NCI-H2107 (cell line): ENCODE results near the gene SPPL2B.

Source experiments
- DNase-seq: peaks from one replicate; lab custom pipeline; 2025; lab: John Stamatoyannopoulos, UW

Gene SPPL2B

DNA sequence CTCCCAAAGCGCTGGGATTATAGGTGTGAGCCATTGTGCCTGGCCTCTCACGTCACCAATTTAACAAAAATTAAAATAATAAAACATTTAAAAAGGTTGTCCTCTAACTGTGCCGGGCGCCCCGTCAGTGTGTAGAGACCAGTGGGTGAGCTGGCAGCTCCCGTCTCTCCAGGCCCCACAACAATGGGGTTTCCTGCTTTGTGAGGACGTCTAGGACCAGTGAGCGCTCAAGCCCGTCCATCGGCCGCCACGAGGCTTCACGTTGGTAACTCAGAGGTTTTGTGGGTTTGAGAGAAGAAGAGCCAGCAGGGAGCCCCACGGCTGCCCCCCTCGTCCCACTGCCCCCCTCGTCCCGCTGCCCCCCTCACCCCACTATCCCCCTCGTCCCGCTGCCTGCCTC, 4.8 kb upstream of the SPPL2B start:
- DNase-seq = no peak

DNA sequence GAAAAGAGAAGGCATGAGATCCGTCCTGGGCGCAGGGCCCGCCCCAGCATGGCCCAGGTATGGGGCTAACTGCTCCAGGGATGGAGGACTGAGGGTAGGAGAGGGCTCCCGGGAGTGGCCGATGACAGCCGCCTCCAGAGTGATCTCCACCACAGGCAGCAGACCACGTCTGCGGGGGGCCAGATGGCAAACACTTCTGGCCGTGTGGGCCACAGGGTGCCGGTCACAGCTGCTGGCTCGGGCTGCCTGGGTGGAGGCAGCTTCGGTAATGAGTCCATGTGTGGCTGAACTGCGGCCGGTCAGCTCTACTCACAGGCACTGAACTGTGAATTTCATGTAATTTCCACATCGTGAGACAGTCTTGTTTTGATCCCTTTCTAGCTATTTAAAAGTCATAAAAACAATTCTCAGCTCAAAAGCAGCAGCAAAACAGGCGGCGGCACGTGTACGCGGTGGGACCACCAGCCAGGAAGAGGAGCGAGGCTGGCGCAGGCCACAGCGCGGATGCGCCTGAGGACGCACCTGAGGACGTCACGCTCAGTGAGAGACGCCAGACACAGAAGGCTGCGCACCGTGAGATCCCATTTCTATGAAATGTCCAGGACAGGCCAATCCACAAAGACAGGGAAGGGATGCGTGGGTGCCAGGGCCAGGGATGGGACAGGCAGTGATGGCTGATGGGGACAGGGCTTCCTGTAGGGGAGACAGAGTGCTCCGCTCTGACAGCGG, 4.1 kb upstream of the SPPL2B start:
- no peak for DNase-seq

DNA sequence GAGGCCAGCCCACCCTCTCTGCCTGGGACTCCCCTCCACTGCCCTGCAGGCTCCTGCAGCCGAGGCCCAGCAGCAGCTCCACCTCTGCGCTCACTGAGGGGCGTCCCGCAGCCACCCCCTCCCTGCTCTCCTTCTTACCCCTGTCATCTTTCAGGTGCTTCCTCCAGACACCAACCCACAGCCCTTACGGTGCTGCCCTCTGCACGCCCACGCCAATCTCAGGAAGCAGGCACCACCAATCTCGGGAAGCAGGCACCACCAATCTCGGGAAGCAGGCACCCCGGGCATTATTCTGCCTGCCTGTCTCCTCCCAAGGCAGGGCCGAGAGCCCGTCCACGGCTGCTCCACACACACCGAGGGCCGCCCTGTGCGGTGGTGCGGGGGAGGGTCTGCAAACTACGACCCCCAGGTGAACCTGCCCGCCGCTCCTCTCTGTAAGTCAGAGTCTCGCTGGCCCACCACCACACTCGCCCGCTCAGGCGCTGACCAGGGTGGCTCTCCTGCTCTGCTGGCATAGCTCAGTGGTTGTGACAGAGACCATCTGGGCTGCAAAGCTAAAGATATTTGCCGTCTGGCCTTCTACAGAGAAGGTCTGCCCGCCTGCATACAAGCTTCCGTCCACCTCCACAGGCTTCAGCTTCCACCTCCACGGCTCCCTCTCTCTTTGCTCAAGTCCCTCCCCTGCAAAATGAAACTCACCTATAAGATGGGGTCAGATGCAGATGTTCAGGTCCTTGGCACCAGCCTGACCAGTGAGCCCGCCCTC, 3.0 kb upstream of the SPPL2B start:
- no peak for DNase-seq

DNA sequence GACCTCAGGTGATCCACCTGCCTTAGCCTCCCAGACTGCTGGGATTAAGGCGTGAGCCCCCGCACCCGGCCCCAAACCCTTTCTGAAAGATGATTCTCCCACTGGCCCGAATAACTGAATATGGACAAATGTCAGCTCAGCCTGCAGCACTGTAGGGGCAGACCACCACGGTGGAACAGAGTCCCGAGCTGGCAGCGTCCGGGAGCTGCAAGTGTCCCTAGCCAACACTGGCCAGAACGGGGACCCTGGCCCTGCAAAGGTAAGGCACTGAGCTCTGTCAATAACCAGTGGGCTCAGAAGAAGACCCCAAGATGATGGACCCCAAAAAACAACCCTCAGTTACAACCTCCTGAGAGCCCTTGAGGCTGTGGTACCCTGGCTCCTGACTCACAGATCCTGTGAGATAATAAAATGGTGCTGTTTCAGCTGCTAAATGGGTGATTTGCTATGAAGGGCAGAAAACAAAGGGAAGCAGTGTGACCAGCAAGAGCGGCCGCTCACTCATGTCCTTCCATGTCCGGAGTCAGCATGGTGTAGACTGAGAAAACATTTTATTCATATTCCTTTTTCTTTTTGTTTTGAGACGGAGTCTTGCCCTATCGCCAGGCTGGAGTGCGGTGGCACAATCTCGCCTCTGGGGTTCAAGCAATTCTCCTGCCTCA, 1.7 kb upstream of the SPPL2B start:
- no peak for DNase-seq

DNA sequence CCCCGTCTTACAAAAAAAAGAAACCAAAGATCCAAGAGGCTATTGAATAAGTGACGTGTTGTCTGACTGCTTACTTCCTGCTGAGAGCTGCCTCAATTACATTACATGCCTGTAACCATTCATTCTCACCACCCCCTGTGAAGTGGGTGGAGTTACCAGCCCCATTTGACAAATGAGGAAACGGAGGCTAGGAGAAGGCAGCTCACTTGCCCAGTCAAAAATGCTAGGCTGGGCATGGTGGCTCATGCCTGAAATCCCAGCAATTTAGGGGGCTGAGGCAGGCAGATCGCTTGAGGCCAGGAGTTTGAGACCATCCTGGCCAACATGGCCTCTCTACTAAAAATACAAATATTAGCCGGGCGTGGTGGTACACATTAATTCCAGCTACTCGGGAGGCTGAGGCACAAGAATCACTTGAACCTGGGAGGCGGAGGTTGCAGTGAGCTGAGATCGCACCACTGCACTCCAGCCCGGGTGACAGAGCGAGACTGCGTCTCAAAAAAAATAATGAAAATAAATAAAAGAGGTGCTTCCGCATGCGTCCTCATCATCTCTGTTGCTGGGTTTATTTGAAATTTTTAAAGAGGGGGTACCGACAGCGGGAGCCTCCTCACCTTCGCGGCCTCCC, 597 bp upstream of the SPPL2B start:
- DNase-seq = no peak

DNA sequence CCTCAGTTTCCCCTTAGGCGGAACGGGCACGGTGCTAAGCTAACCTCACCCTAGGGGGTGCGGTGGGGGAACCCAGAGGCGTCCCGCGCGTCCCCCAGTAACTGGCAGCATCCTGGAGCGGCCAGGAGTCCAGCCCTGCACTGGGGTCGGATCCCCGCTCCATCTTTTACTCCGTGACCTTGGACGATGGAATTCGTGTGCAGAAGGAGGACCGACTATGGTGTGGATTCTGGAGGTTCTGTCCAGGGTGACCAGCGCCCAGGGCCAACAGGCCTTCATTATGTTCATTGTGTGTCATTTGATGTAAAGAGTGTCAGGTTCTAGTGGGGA, 630 bp downstream of the SPPL2B start:
- no peak for DNase-seq

DNA sequence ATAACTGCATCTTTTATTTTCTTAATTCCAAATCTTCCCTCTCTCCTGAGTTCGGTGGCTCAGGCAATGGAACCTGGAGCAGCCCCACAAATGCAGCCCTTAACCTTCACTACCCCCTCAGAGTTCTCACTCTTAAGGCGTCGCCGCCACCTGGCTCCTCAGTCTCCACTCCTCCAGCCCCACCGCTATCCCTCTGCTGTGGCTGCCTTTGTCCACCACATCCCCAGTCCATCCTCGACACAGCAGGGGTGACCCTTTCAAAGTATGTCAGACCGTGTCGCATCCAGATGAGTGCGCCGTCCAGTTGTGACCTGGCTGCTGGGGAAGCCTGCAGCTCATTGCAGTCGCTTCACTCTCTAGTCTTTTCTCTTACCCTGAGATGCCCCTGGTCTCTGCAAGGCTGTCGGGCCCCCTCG, 1.0 kb downstream of the SPPL2B start:
- DNase-seq = no peak

DNA sequence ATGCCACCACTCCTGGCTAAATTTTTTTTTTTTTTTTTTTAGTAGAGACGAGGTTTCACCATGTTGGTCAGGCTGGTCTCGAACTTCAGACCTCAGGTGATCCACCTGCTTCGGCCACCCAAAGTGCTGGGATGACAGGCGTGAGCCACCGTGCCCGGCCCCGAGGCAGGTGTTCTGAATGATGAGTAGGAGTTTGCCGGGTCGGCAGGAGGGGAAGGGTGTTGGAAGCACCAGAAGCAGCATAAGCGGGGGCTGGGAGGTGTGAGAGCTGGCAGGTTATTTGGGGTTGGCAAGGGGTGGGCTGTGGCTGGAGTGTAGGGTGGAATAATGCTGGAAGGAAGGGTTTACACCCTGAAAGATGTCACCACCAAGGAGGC, 1.8 kb downstream of the SPPL2B start:
- DNase-seq = no peak

DNA sequence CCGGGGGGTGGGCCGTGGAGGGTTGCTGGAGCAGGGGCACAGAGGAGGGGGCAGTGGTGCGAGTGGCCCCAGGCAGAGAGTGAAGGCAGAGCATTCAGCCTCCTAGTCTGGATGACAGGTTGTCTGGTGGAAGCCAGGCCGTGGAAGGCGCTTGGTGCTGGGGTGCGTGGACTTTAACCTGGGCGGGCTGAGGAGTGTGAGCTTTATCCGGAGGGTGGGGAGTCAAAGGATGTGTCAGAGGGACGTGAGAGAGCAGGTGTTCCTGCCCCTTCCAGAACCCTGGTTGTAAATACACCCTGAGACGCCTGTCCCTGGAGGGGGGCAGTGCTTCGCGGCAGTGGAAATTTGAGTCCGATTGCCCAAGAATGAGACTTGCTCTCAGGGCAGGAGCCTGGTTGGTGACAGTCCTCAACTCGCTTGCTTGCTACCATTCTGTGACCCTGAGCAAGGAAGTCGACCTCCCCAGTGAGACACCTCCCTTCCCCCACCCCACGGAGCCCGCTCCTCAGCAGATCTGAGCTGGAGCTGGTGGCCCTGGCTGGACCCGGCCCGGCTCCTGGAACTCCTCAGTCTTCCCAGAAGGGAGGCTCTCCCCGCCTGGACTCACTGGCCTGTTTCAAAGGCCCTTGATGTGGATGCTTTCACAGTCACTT, 2.3 kb downstream of the SPPL2B start:
- DNase-seq = peak; percentile 75

DNA sequence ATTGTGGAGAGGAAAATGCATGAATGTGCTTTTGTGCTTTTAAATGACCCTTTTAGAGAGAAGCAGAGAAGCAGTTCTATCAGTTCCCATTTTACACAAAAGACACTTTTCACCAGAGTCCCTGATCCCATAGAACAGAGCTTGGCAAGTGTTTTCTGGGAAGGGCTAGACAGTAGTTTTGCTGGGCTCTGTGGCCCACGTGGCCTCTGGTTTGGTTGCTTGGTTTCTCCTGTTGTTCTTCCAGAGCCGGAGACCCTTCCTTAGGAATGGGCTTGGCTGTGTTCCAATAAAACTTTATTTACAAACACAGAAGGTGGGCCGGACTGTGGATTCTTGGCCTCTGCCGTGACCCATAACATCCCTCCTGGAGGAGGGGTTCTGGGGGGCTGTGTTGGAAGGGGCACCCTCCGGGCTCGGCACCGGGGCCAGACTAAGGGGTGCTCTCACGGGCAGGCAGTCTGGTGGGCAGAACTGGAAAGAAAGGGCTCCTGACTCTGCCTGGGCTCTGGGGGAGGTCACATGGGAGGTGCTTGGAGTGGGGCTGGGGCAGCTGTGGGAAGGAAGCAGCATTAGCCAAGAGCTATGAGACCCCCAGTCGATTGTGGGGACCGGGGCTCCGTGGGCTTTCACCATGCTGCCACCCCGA, 3.2 kb downstream of the SPPL2B start:
- no peak for DNase-seq

DNA sequence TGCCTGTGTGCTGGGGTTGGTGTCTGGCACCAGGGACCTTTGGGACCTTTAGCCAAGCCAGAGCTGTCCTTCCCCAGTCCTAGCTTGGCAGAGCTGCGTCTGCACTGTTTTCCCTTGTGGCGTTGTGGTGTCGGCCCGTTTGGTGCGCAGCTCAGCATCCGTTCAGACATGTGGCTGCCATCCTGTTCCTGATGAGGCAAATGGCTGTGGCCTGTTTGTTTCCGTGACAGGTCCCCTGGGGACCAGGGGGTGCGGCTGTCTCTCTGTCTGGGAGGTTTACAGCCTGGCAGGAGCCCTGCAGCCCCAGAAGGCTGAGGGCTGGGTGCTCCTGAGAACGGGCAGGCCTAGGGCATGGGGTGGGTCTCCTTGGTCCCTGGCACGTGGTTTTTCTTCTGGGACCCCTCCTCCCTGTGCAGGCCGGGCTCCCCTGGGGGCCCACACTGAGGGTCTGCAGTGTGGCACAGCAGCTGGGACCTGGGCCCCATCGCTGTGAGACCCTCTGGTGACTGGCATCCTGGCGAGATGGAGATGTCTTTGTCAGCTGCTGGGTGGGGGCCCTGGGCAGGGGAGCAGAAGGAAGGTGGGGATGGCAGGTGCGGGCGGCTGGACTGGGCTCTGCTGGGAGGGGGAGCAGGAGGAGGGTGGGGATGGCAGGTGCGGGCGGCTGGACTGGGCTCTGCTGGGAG, 4.0 kb downstream of the SPPL2B start:
- no peak for DNase-seq

DNA sequence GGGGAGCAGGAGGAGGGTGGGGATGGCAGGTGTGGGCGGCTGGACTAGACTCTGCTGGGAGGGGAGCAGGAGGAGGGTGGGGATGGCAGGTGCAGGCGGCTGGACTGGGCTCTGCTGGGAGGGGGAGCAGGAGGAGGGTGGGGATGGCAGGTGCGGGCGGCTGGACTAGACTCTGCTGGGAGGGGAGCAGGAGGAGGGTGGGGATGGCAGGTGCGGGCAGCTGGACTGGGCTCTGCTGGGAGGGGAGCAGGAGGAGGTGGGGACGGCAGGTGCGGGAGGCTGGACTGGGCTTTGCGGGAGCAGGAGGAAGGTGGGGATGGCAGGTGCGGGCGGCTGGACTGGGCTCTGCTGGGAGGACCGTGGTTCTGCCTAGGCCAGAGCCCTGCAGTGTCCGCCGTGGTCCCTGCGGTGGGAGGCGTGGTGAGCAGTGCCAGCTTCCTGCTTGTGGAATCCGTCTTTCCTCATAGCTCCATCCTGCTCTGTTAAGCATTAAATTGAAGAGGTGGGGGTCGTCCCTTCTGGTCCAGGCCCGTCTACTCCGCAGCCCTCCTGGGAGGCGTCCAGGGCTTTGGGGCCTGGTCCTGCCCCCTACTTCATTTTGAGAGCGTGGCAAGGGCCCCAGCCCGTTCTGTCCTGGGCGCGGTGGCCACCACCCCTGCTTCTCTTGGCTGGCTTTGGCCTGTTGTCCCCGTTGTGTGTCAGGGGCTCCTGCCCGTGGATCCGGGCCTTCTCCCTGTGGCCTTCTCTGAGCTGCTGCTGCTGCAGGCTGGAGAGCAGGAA, 4.7 kb downstream of the SPPL2B start:
- DNase-seq = peak; percentile 82

DNA sequence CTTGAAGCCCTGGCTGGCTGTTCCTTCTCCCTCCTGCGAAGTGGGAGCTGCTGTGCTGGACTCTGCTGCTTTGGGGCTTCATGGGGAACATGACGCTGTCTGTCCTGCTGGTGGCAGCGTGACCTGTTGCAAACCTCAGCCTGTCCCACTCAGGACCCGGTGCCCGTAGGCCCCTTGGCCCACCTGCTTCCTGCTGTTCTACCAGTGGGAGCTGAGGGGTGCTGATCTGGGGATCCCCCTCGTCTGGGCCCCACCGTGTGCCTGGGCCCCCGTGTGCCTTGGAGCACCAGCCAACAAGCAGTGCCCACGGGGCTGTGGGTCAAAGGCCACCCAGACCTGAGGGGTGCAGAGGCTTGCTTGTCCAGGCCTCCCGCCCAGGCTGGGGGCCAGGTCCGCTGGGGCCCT, 5.3 kb downstream of the SPPL2B start:
- no peak for DNase-seq

DNA sequence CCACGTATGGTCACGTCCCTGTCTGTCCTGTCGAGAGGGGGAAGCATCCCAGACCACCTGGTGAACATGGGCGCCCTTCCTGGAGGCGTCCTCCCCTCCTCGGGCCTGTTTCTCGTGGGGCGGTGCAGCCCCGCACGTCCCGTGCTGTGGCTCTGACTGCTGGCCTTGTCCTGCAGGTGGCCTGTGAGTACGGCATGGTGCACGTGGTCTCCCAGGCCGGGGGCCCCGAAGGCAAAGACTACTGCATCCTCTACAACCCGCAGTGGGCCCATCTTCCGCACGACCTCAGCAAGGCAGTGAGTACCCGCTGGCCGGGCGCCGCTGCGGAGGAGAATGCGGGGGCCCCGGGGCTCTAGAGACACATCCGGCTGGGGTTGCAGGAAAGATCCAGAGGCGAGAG, 5.9 kb downstream of the SPPL2B start:
- no peak for DNase-seq

DNA sequence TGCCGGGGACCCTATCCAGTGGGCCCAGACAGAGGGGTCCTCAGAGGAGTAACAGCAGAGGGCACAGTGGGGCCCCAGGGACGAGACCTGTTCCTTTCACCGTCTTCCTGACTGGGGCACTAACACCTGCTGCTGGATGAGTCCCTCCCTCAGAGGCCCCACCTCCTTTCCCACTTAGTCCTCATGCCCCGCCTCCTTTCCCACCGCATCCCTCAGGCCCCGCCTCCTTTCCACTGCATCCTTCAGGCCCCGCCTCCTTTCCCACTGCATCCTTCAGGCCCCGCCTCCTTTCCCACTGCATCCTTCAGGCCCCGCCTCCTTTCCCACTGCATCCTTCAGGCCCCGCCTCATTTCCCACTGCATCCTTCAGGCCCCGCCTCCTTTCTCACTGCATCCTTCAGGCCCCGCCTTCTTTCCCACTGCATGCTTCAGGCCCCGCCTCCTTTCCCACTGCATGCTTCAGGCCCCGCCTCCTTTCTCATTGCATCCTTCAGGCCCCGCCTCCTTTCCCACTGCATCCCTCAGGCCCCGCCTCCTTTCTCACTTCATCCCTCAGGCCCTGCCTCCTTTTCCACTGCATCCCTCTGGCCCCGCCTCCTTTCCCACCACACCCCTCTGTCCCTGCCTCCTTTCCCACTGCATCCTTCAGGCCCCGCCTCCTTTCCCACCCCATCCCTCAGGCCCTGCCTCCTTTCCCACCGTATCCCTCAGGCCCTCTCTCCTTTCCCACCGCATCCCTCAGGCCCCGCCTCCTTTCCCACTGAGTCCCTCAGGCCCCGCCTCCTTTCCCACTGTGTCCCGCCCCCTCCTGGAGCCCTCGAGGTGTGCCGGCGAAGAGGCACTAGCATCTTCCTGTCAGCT, 6.7 kb downstream of the SPPL2B start:
- DNase-seq = no peak

DNA sequence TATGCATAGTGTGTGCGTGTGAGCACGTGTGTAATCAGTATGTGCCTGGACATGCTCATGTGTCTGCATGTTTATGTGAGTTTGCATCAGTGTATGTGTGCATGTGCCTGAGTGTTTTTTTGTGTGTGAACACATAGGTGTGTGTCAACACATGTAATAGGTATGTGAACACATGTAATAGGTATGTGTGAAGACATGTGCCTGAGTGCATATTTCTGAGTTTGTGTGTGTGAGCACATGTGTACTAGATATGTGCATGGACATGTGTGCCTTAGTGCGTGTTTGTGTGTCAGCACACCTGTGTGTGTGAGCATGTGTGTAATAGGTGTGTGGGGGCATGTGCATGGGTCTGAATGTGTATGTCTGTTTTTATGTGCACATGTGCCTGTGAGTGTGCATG, 7.4 kb downstream of the SPPL2B start:
- no peak for DNase-seq

DNA sequence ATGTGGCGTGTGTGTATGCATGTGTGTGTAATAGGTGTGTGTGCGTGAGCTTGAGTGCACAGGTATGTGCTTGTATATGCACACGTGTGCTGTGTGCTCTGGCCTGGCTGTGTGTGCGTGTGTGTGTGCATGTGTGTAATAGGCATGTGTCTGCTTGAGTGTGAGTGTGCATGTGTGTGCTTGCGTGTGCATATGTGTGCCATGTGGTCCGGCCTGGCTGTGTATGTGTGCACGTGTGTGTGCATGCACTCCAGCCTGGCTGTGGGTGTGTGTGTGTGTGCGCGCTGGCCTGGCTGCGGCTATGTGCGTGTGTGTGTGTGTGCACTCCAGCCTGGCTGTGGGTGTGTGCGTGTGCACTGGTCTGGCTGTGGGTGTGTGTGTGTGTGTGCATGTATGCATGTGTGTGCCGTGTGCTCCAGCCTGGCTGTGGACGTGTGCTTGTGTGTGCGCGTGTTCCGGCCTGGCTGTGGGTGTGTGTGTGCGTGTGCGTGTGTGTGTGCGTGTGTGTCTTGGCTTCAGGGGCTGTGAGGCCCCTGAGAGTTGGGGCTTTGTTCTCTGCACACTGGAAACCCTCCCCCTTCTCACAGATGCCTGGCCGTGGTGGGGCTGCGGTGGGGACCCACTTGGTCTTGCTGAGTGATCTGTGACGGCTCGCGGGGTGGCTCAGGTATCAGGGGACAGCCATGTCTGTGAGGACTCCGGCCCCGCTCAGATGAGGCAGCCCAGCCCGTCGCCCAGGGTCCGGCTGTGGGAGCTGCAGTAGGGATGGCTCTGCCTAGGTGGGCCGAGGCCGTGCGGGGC, 8.2 kb downstream of the SPPL2B start:
- no peak for DNase-seq

DNA sequence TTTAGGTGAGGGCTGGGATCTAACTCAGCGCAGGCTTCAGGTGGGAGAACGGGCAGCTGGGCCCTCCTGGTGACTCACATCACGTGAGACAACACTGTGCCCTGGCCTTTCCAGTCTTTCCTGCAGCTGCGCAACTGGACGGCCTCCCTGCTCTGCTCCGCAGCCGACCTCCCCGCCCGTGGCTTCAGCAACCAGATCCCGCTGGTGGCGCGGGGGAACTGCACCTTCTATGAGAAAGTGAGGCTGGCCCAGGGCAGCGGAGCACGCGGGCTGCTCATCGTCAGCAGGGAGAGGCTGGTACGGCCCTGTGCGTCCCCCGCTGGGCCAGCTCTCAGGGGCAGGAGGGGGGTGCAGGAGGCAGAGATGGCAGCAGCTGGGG, 8.8 kb downstream of the SPPL2B start:
- no peak for DNase-seq
